KOPT-K1 (cell line): Measurements from ENCODE around the gene SLC6A13.
"Not testable (repeated sequence)": the region's sequence is repeated elsewhere in the genome, so short reads cannot be mapped to it uniquely, and the experiment has no call there.

ENCODE experiments used
- H3K27ac ChIP-seq: fragments of 200-600 bp; sonication (generic); 2 replicates; pipeline ENCODE4 v1.5.1; 2016; ENCODE audit warnings: antibody characterized with exemption, mild to moderate bottlenecking, low read depth, low read length; ENCODE audit not compliant: poor library complexity, severe bottlenecking
- H3K36me3 ChIP-seq: fragments of 200-600 bp; sonication (generic); 2 replicates; pipeline ENCODE4 v1.5.1; 2017; ENCODE audit warnings: antibody characterized with exemption, mild to moderate bottlenecking, low read length, moderate library complexity; ENCODE audit not compliant: insufficient read depth
- H3K9me3 ChIP-seq: fragments of 200-600 bp; sonication (generic); 2 replicates; pipeline ENCODE4 v1.5.1; 2017; ENCODE audit warnings: antibody characterized with exemption, low read length, mild to moderate bottlenecking; ENCODE audit not compliant: insufficient read depth, poor library complexity, severe bottlenecking

Gene SLC6A13

GRCh38 chr12:262817-263216, at the start of gene SLC6A13:
SLC6A13 (minus strand) TSS chr12:262836; CDS start chr12:260052, 2,784 bp downstream.
- Histone ChIP-seq H3K9me3 (no peaks in the 10 kb centered on the region), H3K36me3 (no peaks in the 10 kb centered on the region), H3K27ac (no peak within 1 kb of the TSS)

- peaks cover 100% of the 10 kb centered on the region for H3K36me3 ChIP-seq
Observed at GRCh38 chr12:308511-308910, 45.9 kb upstream of the SLC6A13 start.

GRCh38 chr12:307406-307805, 44.8 kb upstream of the SLC6A13 start:
- Histone ChIP-seq H3K36me3 (peaks cover 99% of the 10 kb centered on the region), H3K27ac (no peak overlapping the region), H3K9me3 (no peaks in the 10 kb centered on the region)

More at GRCh38 chr12:308511-308910, 45.9 kb upstream of the SLC6A13 start:
- no peaks in the 10 kb centered on the region for H3K9me3 ChIP-seq
- H3K27ac ChIP-seq, result no peak overlapping the region

GRCh38 chr12:304805-305204, 42.2 kb upstream of the SLC6A13 start:
- Histone ChIP-seq H3K36me3 (peaks cover 91% of the 10 kb centered on the region), H3K27ac (no peak overlapping the region), H3K9me3 (peaks cover 9% of the 10 kb centered on the region)

GRCh38 chr12:302766-303165, 40.1 kb upstream of the SLC6A13 start:
- H3K36me3 ChIP-seq, result peaks cover 88% of the 10 kb centered on the region
- H3K27ac ChIP-seq, result not testable (repeated sequence)
- peaks cover 14% of the 10 kb centered on the region for H3K9me3 ChIP-seq

GRCh38 chr12:300166-300565, 37.5 kb upstream of the SLC6A13 start:
- not testable (repeated sequence) for H3K27ac ChIP-seq
- Histone ChIP-seq H3K36me3 (peaks cover 88% of the 10 kb centered on the region), H3K9me3 (peaks cover 14% of the 10 kb centered on the region)

GRCh38 chr12:299511-299910, 36.9 kb upstream of the SLC6A13 start:
- H3K9me3 ChIP-seq, result peaks cover 14% of the 10 kb centered on the region
- H3K36me3 ChIP-seq, result peaks cover 88% of the 10 kb centered on the region
- not testable (repeated sequence) for H3K27ac ChIP-seq

GRCh38 chr12:298059-298458, 35.4 kb upstream of the SLC6A13 start:
- peaks cover 14% of the 10 kb centered on the region for H3K9me3 ChIP-seq
- H3K36me3 ChIP-seq, result peaks cover 88% of the 10 kb centered on the region
- not testable (repeated sequence) for H3K27ac ChIP-seq

GRCh38 chr12:295132-295531, 32.5 kb upstream of the SLC6A13 start:
- Histone ChIP-seq H3K36me3 (peaks cover 95% of the 10 kb centered on the region), H3K9me3 (peaks cover 5% of the 10 kb centered on the region), H3K27ac (no peak overlapping the region)

- Histone ChIP-seq H3K27ac (no peak overlapping the region), H3K36me3 (peaks cover 90% of the 10 kb centered on the region), H3K9me3 (no peaks in the 10 kb centered on the region)
Observed at GRCh38 chr12:293199-293598, 30.6 kb upstream of the SLC6A13 start.

- no peak overlapping the region for H3K27ac ChIP-seq
- H3K9me3 ChIP-seq, result no peaks in the 10 kb centered on the region
- peaks cover 89% of the 10 kb centered on the region for H3K36me3 ChIP-seq
Observed at GRCh38 chr12:292186-292585, 29.6 kb upstream of the SLC6A13 start.

GRCh38 chr12:291153-291723, 28.6 kb upstream of the SLC6A13 start:
- Histone ChIP-seq H3K36me3 (peaks cover 89% of the 10 kb centered on the region), H3K9me3 (no peaks in the 10 kb centered on the region), H3K27ac (no peak overlapping the region)

- Histone ChIP-seq H3K36me3 (peaks cover 87% of the 10 kb centered on the region), H3K9me3 (no peaks in the 10 kb centered on the region), H3K27ac (no peak overlapping the region)
Observed at GRCh38 chr12:288687-289086, 26.1 kb upstream of the SLC6A13 start.

- Histone ChIP-seq H3K36me3 (peaks cover 87% of the 10 kb centered on the region), H3K27ac (no peak overlapping the region)
Observed at GRCh38 chr12:286531-287300, 24.1 kb upstream of the SLC6A13 start.

GRCh38 chr12:278046-278445, 15.4 kb upstream of the SLC6A13 start:
- no peak overlapping the region for H3K27ac ChIP-seq

More at GRCh38 chr12:286531-287300, 24.1 kb upstream of the SLC6A13 start:
- H3K9me3 ChIP-seq, result no peaks in the 10 kb centered on the region

GRCh38 chr12:275812-276211, 13.2 kb upstream of the SLC6A13 start:
- no peak overlapping the region for H3K27ac ChIP-seq
- peaks cover 9% of the 10 kb centered on the region; the same call in 1 of the 2 replicates for H3K36me3 ChIP-seq
- no peaks in the 10 kb centered on the region for H3K9me3 ChIP-seq

More at GRCh38 chr12:278046-278445, 15.4 kb upstream of the SLC6A13 start:
- no peaks in the 10 kb centered on the region for H3K9me3 ChIP-seq
- H3K36me3 ChIP-seq, result peaks cover 30% of the 10 kb centered on the region
